Left ventricle myocardium inferior (tissue), 1 donor: Measurements from ENCODE around the gene NLRC5. TPM values are rescaled to one million over a fixed set of nuclear protein-coding genes. Genes with fewer than 3 reads are reported as not detected.

Experiments used
- DNase-seq: peaks from one replicate; pipeline ENCODE4 v3.0.0-alpha.2; 2020
- H3K27ac ChIP-seq: fragments of 200-600 bp; replicated peaks from 2 replicates; pipeline ENCODE4 v1.8.0; 2021
- H3K27me3 ChIP-seq: fragments of 200-600 bp; 2 replicates; pipeline ENCODE4 v1.8.0; 2021; ENCODE audit warnings: low read depth
- H3K36me3 ChIP-seq: fragments of 200-600 bp; 2 replicates; pipeline ENCODE4 v1.8.0; 2021
- H3K4me1 ChIP-seq: fragments of 200-600 bp; 2 replicates; pipeline ENCODE4 v1.8.0; 2021
- H3K4me3 ChIP-seq: fragments of 200-600 bp; 2 replicates; pipeline ENCODE4 v1.8.0; 2021; ENCODE audit warnings: mild to moderate bottlenecking, moderate library complexity
- H3K9me3 ChIP-seq: fragments of 200-600 bp; replicated peaks from 2 replicates; pipeline ENCODE4 v1.8.0; 2021
- CTCF ChIP-seq: fragments of 200-600 bp; IDR thresholded peaks from 2 replicates; pipeline ENCODE4 v1.8.0; 2021; ENCODE audit warnings: antibody characterized with exemption, mild to moderate bottlenecking, borderline replicate concordance
- intact Hi-C: fragments of 100-400 bp; cut with micrococcal nuclease; formaldehyde crosslinking; loops from one replicate; pipeline ENCODE4 v1.11.0; 2022
- total RNA-seq: library from RNA; stranded (reverse); fragmentation: NEBNext Ultra II Directional; extraction: Animal tissue kit (Norgen Biotek cat#: 25700); gene quantifications from one replicate; pipeline ENCODE4 v1.2.1, GENCODE V29; 2021
- donor health status: DM: no; HTN: yes; CAD: no; lungs with severe emphysema.

Gene NLRC5
- total RNA-seq, 1 donor from 2014 or later: 6.6 TPM

- no peak for DNase-seq
- intact Hi-C loops: no loop called here
Measured at GRCh38 chr16:57100445-57100844, 111.1 kb downstream of the NLRC5 start.

GRCh38 chr16:57102888-57103851 is 113.8 kb downstream of the NLRC5 start:
- Histone ChIP-seq H3K36me3 (no peaks in the 10 kb centered on the region), H3K27ac (no peak overlapping the region), H3K4me3 (no peak overlapping the region), H3K4me1 (peaks cover 39% of the 10 kb centered on the region), H3K27me3 (no peaks in the 10 kb centered on the region), H3K9me3 (no peaks in the 10 kb centered on the region)
- no peak for TF ChIP-seq CTCF
- intact Hi-C loops: no loop called here
- no peak for DNase-seq

More at GRCh38 chr16:57100445-57100844, 111.1 kb downstream of the NLRC5 start:
- H3K27ac ChIP-seq: no peak overlapping the region
- no peaks in the 10 kb centered on the region for H3K27me3 ChIP-seq
- no peaks in the 10 kb centered on the region for H3K36me3 ChIP-seq
- no peak overlapping the region for H3K4me3 ChIP-seq
- H3K9me3 ChIP-seq: no peaks in the 10 kb centered on the region
- H3K4me1 ChIP-seq: peaks cover 27% of the 10 kb centered on the region
- no peak for TF ChIP-seq CTCF

- no peak for TF ChIP-seq CTCF
- H3K9me3 ChIP-seq: no peaks in the 10 kb centered on the region
- no peak overlapping the region for H3K27ac ChIP-seq
- intact Hi-C loops: no loop called here
- H3K36me3 ChIP-seq: no peaks in the 10 kb centered on the region
- H3K4me1 ChIP-seq: peaks cover 33% of the 10 kb centered on the region
- no peaks in the 10 kb centered on the region for H3K27me3 ChIP-seq
- H3K4me3 ChIP-seq: no peak overlapping the region
- no peak for DNase-seq
Measured at GRCh38 chr16:57104706-57105105, 115.3 kb downstream of the NLRC5 start.

- no peak for TF ChIP-seq CTCF
- Histone ChIP-seq H3K27ac (no peak overlapping the region), H3K4me1 (peaks cover 33% of the 10 kb centered on the region), H3K9me3 (no peaks in the 10 kb centered on the region), H3K4me3 (no peak overlapping the region), H3K36me3 (no peaks in the 10 kb centered on the region), H3K27me3 (no peaks in the 10 kb centered on the region)
- no peak for DNase-seq
- intact Hi-C loops: no loop called here
Measured at GRCh38 chr16:57105184-57105583, 115.8 kb downstream of the NLRC5 start.

- H3K27ac ChIP-seq: peak overlapping the region; percentile 23
- TF ChIP-seq CTCF: no peak
- no peak overlapping the region for H3K4me3 ChIP-seq
- peak; percentile 51 for DNase-seq
- peaks cover 33% of the 10 kb centered on the region for H3K4me1 ChIP-seq
- no peaks in the 10 kb centered on the region for H3K36me3 ChIP-seq
- intact Hi-C loops: no loop called here
- H3K9me3 ChIP-seq: no peaks in the 10 kb centered on the region
- H3K27me3 ChIP-seq: no peaks in the 10 kb centered on the region
Measured at GRCh38 chr16:57106767-57107166, 117.4 kb downstream of the NLRC5 start.
